ENCODE measurements around the gene COLQ. TPM values are rescaled to one million over a fixed set of nuclear protein-coding genes. Genes with fewer than 3 reads are reported as not detected.
"Not testable (repeated sequence)": the region's sequence is repeated elsewhere in the genome, so short reads cannot be mapped to it uniquely, and the experiment has no call there.

The COLQ gene
- total RNA-seq, 2 experiments from 2014 or later, result 3.6 to 5.2 TPM

- Mint-ChIP-seq H3K4me1 (peaks cover 34% of the 10 kb centered on the region), H3K36me3 (ENCODE audit: low read depth) (no peaks in the 10 kb centered on the region), H3K27me3 (no peaks in the 10 kb centered on the region), H3K4me3 (no peak overlapping the region), H3K9me3 (no peaks in the 10 kb centered on the region), H3K27ac (no peak overlapping the region)
- ChIA-PET CTCF (no interaction called here), POLR2A (no interaction called here)
- no peak for DNase-seq
Observed at GRCh38 chr3:15498431-15499214, 22.9 kb downstream of the COLQ start.

- CTCF ChIA-PET, result interaction anchor here (0.6 kb wide), 1 partner anchor 71 kb away, joined by 3 read pairs; no protein-coding TSS in a partner anchor
- H3K27me3 Mint-ChIP-seq, result no peaks in the 10 kb centered on the region
- H3K9me3 Mint-ChIP-seq, result no peaks in the 10 kb centered on the region
- POLR2A ChIA-PET, result no interaction called here
- H3K4me1 Mint-ChIP-seq, result peaks cover 34% of the 10 kb centered on the region
- no peaks in the 10 kb centered on the region for H3K36me3 Mint-ChIP-seq (ENCODE audit: low read depth)
- no peak overlapping the region for H3K4me3 Mint-ChIP-seq
- no peak for DNase-seq
- no peak overlapping the region for H3K27ac Mint-ChIP-seq
Observed at GRCh38 chr3:15497964-15498363, 23.5 kb downstream of the COLQ start.

DNA sequence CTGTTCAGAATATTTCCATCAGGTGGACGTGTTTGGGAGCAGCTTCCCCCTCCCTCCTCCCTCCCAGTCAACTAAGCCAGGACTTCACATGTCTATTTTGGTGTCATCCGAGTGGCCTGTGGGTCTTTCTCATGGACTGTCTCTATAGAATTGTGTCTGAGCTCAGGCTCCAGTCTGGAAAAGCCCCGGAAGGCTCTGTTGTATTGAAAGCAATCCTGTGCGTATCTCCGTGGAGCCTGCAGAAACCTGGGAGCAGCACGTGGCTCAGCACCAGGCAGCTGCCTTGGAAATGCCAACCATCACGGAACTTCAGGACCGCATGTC is 25.2 kb downstream of the COLQ start:
- Mint-ChIP-seq H3K27ac (no peak overlapping the region), H3K36me3 (ENCODE audit: low read depth) (no peaks in the 10 kb centered on the region), H3K9me3 (no peaks in the 10 kb centered on the region), H3K4me1 (peaks cover 34% of the 10 kb centered on the region), H3K27me3 (no peaks in the 10 kb centered on the region), H3K4me3 (no peak overlapping the region)
- ChIA-PET POLR2A (no interaction called here), CTCF (interaction anchor here (1.0 kb wide), 1 partner anchor 377 kb away, joined by 5 read pairs; no protein-coding TSS in a partner anchor)
- no peak for DNase-seq

DNA sequence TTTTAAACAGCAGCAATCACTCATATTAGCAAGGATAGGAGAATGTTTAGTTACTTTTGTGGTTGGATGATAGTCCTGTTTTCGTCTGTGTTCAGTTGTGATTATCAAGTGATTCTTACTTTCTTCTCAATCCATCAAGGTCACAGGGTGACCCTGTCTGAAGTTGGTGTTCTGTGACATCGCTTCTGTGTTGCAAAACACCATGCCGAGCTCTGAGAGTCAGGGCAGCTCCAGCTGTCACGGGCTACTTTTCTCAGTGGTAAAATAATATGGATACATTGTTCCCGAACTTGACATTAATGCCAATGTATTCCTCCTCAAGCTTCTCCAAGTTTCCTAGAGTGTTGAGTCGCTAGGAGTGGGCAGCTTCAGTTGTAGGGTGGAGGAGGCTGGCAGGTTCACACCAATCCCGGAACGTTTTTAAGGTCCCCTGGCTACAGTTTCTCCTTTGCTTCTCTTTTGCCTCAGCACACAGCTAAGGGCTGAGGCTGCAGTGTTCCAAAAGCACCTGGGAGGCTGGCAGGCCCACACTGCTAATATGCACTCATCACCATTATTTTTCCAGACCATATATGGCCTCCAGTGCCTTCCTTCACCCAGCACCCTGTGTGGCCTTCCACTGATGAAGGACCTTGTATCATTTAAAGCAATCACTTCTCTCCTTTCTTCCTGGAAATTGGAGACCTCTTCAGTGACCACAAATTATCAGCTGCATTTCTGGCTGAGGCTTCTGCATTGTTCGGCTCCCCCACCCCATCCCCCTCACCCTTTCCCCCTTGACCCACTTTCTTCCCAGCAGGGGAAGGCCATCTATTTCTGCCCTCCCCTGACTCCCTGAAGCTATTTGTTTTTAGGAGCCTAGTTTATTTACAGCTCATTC is 25.8 kb downstream of the COLQ start:
- Mint-ChIP-seq H3K4me3 (no peak overlapping the region), H3K27ac (no peak overlapping the region), H3K27me3 (no peaks in the 10 kb centered on the region), H3K9me3 (no peaks in the 10 kb centered on the region), H3K4me1 (peaks cover 31% of the 10 kb centered on the region), H3K36me3 (ENCODE audit: low read depth) (no peaks in the 10 kb centered on the region)
- POLR2A ChIA-PET, result no interaction called here
- no peak for DNase-seq
- CTCF ChIA-PET, result interaction anchor here (1.0 kb wide), 1 partner anchor 376 kb away, joined by 5 read pairs; no protein-coding TSS in a partner anchor

- Mint-ChIP-seq H3K4me1 (peaks cover 21% of the 10 kb centered on the region), H3K9me3 (no peaks in the 10 kb centered on the region), H3K27ac (no peak overlapping the region), H3K36me3 (ENCODE audit: low read depth) (no peaks in the 10 kb centered on the region), H3K27me3 (no peaks in the 10 kb centered on the region), H3K4me3 (no peak overlapping the region)
- ChIA-PET CTCF (interaction anchor here (1.2 kb wide), 1 partner anchor 29 kb away, joined by 3 read pairs; no protein-coding TSS in a partner anchor), POLR2A (no interaction called here)
- no peak for DNase-seq
Observed at GRCh38 chr3:15493436-15493835, 28.1 kb downstream of the COLQ start.

GRCh38 chr3:15492847-15493360 is 28.6 kb downstream of the COLQ start:
- H3K36me3 Mint-ChIP-seq (ENCODE audit: low read depth), result no peaks in the 10 kb centered on the region
- no peaks in the 10 kb centered on the region for H3K9me3 Mint-ChIP-seq
- no peak overlapping the region for H3K4me3 Mint-ChIP-seq
- no peak for DNase-seq
- H3K27ac Mint-ChIP-seq, result no peak overlapping the region
- ChIA-PET CTCF (interaction anchor here (0.9 to 1.2 kb wide), 2 partner anchors 29 to 161 kb away, joined by 3 read pairs; partner anchors contain the start of gene SH3BP5), POLR2A (no interaction called here)
- no peaks in the 10 kb centered on the region for H3K27me3 Mint-ChIP-seq
- H3K4me1 Mint-ChIP-seq, result peaks cover 21% of the 10 kb centered on the region

DNA sequence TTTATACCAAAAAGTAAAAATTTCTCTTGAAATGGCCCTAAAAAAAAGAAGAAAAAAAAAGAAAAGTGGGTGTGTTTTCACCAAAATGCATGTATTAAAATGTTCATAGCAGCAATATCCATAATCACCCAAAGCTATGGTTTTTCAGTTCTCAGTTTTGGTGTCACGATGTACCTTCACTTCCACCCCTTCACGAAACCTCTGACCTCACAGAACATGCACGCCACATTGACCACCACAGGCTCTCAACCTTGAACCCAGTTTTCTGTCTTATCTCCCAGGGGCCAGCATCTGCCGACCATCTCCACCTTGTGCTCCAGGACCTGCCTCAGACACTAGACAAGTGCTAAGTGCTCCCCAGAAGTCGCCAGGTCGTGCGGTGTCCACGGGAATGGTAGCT is 30.4 kb downstream of the COLQ start:
- no peak overlapping the region for H3K27ac Mint-ChIP-seq
- POLR2A ChIA-PET, result no interaction called here
- no peak for DNase-seq
- CTCF ChIA-PET, result interaction anchor here (0.7 kb wide), 1 partner anchor 10 kb away, joined by 3 read pairs; no protein-coding TSS in a partner anchor
- peaks cover 7% of the 10 kb centered on the region for H3K4me1 Mint-ChIP-seq
- no peaks in the 10 kb centered on the region for H3K27me3 Mint-ChIP-seq
- no peak overlapping the region for H3K4me3 Mint-ChIP-seq
- H3K36me3 Mint-ChIP-seq (ENCODE audit: low read depth), result no peaks in the 10 kb centered on the region
- no peaks in the 10 kb centered on the region for H3K9me3 Mint-ChIP-seq

GRCh38 chr3:15490158-15490557 is 31.3 kb downstream of the COLQ start:
- H3K27me3 Mint-ChIP-seq, result no peaks in the 10 kb centered on the region
- H3K4me3 Mint-ChIP-seq, result no peak overlapping the region
- no peak overlapping the region for H3K27ac Mint-ChIP-seq
- no peaks in the 10 kb centered on the region for H3K9me3 Mint-ChIP-seq
- no peak for DNase-seq
- ChIA-PET POLR2A (no interaction called here), CTCF (no interaction called here)
- H3K36me3 Mint-ChIP-seq (ENCODE audit: low read depth), result no peaks in the 10 kb centered on the region
- H3K4me1 Mint-ChIP-seq, result peaks cover 7% of the 10 kb centered on the region

GRCh38 chr3:15488002-15488401 is 33.5 kb downstream of the COLQ start:
- H3K4me1 Mint-ChIP-seq, result peaks cover 4% of the 10 kb centered on the region
- no peak overlapping the region for H3K4me3 Mint-ChIP-seq
- no peak overlapping the region for H3K27ac Mint-ChIP-seq
- H3K36me3 Mint-ChIP-seq (ENCODE audit: low read depth), result no peaks in the 10 kb centered on the region
- H3K27me3 Mint-ChIP-seq, result peaks cover 14% of the 10 kb centered on the region
- H3K9me3 Mint-ChIP-seq, result no peaks in the 10 kb centered on the region
- ChIA-PET CTCF (interaction anchor here (1.1 kb wide), 1 partner anchor 9 kb away, joined by 3 read pairs; no protein-coding TSS in a partner anchor), POLR2A (no interaction called here)
- DNase-seq, result no peak

- H3K36me3 Mint-ChIP-seq (ENCODE audit: low read depth), result no peaks in the 10 kb centered on the region
- no peak for DNase-seq
- H3K27me3 Mint-ChIP-seq, result peaks cover 21% of the 10 kb centered on the region
- CTCF ChIA-PET, result interaction anchor here (1.1 kb wide), 1 partner anchor 8 kb away, joined by 3 read pairs; no protein-coding TSS in a partner anchor
- POLR2A ChIA-PET, result no interaction called here
- H3K4me1 Mint-ChIP-seq, result peaks cover 4% of the 10 kb centered on the region
- no peaks in the 10 kb centered on the region for H3K9me3 Mint-ChIP-seq
- no peak overlapping the region for H3K4me3 Mint-ChIP-seq
- H3K27ac Mint-ChIP-seq, result no peak overlapping the region
Observed at GRCh38 chr3:15486979-15487378, 34.5 kb downstream of the COLQ start.

DNA sequence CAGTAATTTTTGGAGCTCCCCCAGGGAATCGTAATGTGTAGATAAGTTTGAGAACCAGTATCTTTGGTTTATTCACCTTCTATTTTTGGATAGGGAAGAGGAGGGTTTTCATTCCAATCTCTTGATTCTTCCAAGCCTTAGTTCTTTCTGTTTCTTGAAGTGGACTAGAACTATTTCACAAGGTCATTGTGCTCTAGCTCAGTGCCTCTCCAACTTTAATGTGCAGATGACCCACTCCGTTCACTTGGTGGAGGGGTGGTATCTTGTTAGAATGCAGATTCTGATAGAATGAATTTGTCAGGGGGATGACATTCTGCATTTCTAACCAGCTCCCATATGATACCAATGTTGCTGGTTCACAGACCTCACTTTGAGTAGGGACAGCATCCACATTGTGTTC is 35.5 kb downstream of the COLQ start:
- ChIA-PET CTCF (no interaction called here), POLR2A (no interaction called here)
- no peak for DNase-seq
- Mint-ChIP-seq H3K27ac (no peak overlapping the region), H3K4me3 (no peak overlapping the region), H3K4me1 (peaks cover 4% of the 10 kb centered on the region), H3K27me3 (peaks cover 25% of the 10 kb centered on the region), H3K36me3 (ENCODE audit: low read depth) (no peaks in the 10 kb centered on the region), H3K9me3 (no peaks in the 10 kb centered on the region)

GRCh38 chr3:15484551-15484950 is 37.0 kb downstream of the COLQ start:
- peaks cover 27% of the 10 kb centered on the region for H3K27me3 Mint-ChIP-seq
- H3K9me3 Mint-ChIP-seq; H3K27ac Mint-ChIP-seq; H3K4me1 Mint-ChIP-seq; DNase-seq; POLR2A ChIA-PET; H3K4me3 Mint-ChIP-seq; H3K36me3 Mint-ChIP-seq (ENCODE audit: low read depth): not testable (repeated sequence)
- CTCF ChIA-PET, result interaction anchor here (0.6 kb wide), 1 partner anchor 952 kb away, joined by 3 read pairs; no protein-coding TSS in a partner anchor

All from activated CD4-positive, alpha-beta memory T cell treated with anti-CD3 and anti-CD28 coated beads, Interleukin-2, amount 10 ng/mL, durations not matched to agents 7 days and 5 days (primary cell).